LHCN-M2 (cell line): Measurements from ENCODE around the gene TSPAN19. TPM values are rescaled to one million over a fixed set of nuclear protein-coding genes. Genes with fewer than 3 reads are reported as not detected.
"Not testable (repeated sequence)": the region's sequence is repeated elsewhere in the genome, so short reads cannot be mapped to it uniquely, and the experiment has no call there.

Experiments
- DNase-seq: peaks from one replicate; pipeline ENCODE4 v3.0.0-alpha.2; 2012; ENCODE audit warnings: low read depth
- polyA plus RNA-seq: library from polyadenylated mRNA; unstranded; fragments of >200 nt; gene quantifications from one replicate; pipeline ENCODE4 v1.2.1, GENCODE V29; 2012; ENCODE audit warnings: missing spikeins
- total RNA-seq: library from RNA; depleted of rRNA; stranded (reverse); fragments of >200 nt; gene quantifications from 2 replicates; pipeline ENCODE4 v1.2.3, GENCODE V29; 2014; rRNA removed

The TSPAN19 gene
- total RNA-seq = 0.06 TPM in 2 replicates
- polyA plus RNA-seq = not detected

- peak; percentile 87 for DNase-seq
These were observed at the start of gene TSPAN19, which contains the start of gene LRRIQ1 for GRCh38 chr12:85036234-85036707. Gene TSPAN19 (minus strand): TSS chr12:85036277. CDS start chr12:85029946, 6,331 bp downstream. Gene LRRIQ1 (plus strand): TSS chr12:85036351. CDS start chr12:85038177, 1,826 bp downstream.

DNA sequence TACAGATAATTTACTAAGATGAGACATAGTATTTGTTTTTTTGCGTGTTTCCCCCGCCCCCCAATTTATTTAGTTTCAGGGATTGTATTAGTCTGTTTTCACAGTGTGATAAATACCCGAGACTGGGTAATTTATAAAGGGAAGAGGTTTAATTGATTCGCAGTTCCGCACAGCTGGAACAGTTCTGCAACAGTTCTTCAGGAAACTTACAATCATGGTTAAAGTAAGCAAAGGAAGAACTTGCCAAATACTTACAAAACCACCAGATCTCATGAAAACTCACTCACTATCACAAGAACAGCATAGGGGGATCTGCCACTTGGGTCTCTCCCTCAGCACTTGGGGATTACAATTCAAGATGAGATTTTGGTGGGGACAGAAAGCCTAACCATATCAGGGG is 49.0 kb upstream of the TSPAN19 start:
- no peak for DNase-seq

DNA sequence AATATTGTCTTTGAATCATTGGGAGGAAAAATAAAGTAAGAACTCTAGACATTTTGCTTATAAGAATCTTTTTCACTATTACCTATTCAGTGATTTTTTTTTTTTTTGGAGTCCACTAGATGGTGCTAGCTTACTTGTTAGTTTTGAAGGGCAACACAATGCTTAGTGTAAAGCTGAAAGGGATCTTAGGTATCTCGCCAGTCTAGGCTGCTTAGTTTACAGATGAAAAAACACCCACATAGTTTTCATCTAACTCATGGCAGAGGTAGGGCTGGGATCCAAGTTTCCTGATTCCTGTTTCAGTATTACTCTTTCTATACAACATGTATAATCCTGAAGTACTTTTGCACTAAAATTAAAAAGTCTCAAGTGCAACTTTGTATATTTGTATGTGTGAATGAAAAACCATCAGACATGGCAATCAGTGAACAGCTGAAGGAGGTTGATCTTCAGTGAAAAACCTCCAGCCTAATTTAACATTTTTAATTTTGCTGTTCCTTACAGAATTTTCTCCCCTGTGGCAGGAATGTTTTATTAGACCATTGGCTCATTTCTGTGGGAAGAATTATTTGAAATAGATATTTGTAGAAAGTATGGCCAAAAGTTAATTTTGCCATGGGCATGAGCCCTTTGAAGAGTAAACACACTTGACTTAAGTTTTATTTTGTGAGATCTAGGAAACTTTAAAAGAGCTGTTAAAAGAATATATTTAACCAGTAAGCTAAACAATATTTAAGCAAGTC is 40.8 kb upstream of the TSPAN19 start:
- DNase-seq = peak; percentile 65

- DNase-seq = no peak
These were observed 36.7 kb upstream of the TSPAN19 start for GRCh38 chr12:85072826-85073225.

GRCh38 chr12:85065837-85066482 is 29.9 kb upstream of the TSPAN19 start:
- no peak for DNase-seq

DNA sequence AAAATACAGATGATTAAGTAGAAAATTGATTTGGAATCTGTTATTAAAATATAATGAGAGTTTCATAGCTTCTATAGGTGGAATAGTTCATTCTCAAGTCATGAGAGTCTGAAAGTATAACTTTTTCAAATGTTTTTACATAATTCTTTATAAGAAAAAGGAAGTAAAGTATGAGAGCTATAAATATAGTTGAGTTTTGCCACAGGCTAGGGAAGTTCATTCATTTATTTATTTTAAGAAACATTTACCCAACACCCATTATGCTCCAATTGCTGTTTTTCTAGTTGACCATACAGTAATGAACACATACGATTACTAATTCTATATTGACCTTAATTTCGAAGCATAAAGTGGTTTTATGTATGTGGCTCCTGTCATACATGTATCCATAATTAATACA is 24.8 kb upstream of the TSPAN19 start:
- no peak for DNase-seq

DNA sequence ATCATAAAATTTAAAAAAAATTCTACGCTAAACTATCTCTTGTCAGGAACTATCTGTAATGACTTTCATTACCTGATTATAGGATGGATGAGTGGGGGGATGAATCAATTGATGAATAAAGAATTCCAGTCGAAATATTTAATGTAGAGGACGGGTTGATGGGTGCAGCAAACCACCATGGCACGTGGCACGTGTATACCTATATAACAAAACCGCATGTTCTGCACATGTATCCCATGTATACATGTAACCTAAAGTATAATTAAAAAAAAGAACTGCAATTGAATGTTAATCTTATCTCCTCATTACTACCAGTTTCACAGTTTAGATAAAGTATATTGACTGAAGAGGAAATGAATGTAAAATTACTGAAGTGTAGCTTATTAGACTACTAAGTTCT is 23.5 kb upstream of the TSPAN19 start:
- no peak for DNase-seq

DNA sequence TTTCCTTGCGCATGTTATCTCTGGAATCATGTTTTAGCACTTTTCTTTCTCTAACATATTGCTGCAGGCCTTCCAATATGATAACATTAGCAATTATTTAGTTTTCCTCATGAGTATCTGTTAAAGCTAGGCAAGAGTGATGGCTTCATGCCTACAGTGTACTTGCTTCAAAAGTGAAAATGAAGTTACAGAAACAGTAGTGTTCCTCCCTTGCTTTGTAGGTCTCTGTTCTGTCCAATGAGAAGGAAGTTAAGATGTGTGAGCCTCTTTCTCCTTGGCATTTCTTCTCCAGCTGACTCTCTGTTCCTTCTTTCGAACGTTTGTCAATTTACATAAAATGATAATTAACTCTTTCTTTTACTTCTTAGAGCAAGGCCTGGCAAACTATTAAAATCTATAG is 22.3 kb upstream of the TSPAN19 start:
- DNase-seq = no peak

GRCh38 chr12:85057370-85057963 is 21.4 kb upstream of the TSPAN19 start:
- peak; percentile 44 for DNase-seq

DNA sequence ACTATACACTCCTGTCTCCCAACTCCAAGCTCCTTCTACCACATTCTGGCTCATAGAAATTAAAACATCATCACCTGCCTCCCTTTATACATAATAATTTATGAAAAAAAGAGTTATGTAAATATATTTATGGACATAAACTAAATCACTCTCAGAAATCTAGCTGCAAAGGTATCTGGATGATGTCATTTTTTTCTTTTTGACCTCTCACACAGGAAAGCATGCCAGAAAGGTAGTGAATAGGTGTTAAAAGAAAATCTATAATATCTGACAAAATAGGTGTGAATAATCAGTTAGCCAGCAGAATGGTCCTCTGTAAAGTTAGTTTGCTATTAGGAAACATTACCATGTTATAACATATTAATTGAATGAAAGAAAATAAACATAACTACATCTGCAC is 7.8 kb upstream of the TSPAN19 start:
- DNase-seq = no peak

- DNase-seq = no peak
These were observed 5.3 kb upstream of the TSPAN19 start for GRCh38 chr12:85041395-85041794.

DNA sequence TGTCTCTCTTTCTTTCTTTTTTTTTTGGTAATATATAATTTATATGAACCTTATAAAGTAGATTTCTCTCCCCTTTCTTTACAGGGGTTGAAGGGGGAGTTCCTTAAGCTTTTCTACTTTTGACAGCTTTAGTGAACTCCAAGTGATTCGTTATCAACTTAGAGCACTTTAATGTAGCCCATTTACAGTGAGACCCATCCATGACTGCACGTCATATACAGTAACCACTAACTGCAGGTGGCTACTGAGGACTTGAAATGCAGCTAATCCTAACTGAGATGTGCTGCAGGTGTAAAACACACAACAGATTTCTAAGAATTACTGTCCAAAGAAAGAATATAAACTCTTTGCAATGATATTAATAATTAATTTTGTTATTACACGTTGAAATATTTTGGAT is 656 bp upstream of the TSPAN19 start:
- no peak for DNase-seq

DNA sequence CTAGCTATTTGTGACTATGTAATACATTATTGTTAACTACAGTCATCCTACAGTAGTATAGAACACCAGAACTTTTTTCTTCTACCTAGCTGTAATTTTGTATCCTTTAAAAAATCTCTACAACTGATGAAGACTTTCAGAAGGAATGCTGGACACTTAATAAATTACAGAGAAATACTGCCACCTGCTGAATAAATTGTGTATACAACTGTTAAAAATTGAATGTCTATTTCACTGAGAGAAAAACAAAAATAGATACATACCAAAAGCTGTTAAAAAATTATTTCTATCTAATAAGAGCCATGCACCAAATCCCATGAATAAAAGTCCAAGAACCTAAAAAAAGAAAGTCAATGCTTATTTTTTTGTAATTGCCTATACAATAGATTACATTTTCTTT is 6.6 kb downstream of the TSPAN19 start:
- peak; percentile 45 for DNase-seq

- DNase-seq = no peak
These were observed 18.0 kb downstream of the TSPAN19 start for GRCh38 chr12:85018098-85018497.

GRCh38 chr12:85017618-85018017 is 18.5 kb downstream of the TSPAN19 start:
- no peak for DNase-seq

- DNase-seq = no peak
These were observed 18.9 kb downstream of the TSPAN19 start for GRCh38 chr12:85017133-85017532.

- peak; percentile 98 for DNase-seq
These were observed 19.7 kb downstream of the TSPAN19 start for GRCh38 chr12:85016413-85016812.

GRCh38 chr12:85007836-85008235 is 28.2 kb downstream of the TSPAN19 start:
- peak; percentile 69 for DNase-seq

DNA sequence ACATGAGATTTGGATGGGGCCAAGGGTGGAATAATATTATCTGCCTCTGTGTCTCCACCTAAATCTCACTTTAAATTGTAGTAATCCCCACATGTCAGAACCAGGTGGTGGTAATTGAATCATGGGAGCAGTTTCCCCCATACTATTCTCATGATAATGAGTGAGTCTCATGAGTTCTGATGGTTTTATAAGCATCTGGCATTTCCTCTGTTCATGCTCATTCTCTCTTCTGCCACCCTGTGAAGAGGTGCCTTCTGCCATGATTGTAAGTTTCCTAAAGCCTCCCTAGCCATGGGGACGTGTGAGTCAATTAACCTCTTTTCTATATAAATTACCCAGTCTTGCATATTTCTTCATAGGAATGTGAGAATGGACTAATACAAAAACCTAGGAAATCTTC is 29.9 kb downstream of the TSPAN19 start:
- no peak for DNase-seq

- peak; percentile 47 for DNase-seq
These were observed 30.5 kb downstream of the TSPAN19 start for GRCh38 chr12:85005615-85006014.

DNA sequence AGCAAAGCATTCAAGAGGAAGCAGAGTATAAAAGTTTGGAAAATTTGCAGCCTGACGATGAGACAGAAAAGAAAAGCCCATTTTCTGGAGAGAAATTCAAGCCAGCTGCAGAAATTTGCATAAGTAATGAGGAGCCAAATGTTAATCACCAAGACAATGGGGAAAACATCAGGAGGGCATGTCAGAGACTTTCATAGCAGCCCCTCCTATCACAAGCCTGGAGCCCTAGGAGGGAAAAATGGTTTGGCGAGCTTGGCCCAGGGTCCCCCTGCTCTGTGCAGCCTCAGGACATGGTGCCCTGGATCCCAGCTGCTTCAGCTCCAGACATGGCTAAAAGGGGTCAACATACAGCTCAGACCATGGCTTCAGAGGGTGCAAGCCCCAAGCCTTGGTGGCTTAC is 31.0 kb downstream of the TSPAN19 start:
- not testable (repeated sequence) for DNase-seq

DNA sequence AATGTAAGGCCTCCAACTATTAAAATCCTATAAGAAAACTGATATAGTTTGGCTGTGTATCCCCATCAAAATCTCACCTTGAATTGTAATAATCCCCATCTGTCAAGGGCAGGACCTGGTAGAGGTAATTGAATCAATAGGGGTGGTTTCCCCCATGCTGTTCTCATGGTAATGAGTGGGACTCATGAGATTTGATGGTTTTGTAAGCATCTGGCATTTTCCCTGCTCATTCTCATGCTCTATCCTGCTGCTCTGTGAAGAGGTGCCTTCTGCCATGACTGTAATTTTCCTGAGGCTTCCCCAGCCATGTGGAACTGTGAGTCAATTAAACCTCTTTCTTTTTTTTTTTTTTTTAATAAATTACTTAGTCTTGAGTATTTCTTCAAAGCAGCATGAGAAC is 31.9 kb downstream of the TSPAN19 start:
- DNase-seq = no peak
